DND-41 (cell line): ENCODE measurements around the gene AFAP1L1.

ENCODE experiments used
- CTCF ChIP-seq: IDR thresholded peaks from 2 replicates; pipeline ENCODE4 v1.5.1; 2012; ENCODE audit warnings: borderline replicate concordance, low read length, moderate library complexity, mild to moderate bottlenecking; ENCODE audit not compliant: poor library complexity, severe bottlenecking; ENCODE audit errors: extremely low read depth
- EZH2 ChIP-seq: IDR thresholded peaks from 3 replicates; pipeline ENCODE4 v1.6.1; 2012; ENCODE audit warnings: borderline replicate concordance, low read depth, mild to moderate bottlenecking, moderate library complexity, low read length, inconsistent platforms; ENCODE audit not compliant: severe bottlenecking

GRCh38 chr5:149374303-149374702, 102.6 kb downstream of the AFAP1L1 start:
- TF ChIP-seq CTCF (no peak), EZH2 (no peak)
